NCI-H82 treated with DMSO at 0.1 percent for 48 hours (cell line): Measurements from ENCODE around the gene RREB1.

ENCODE experiments used
- DNase-seq: peaks from one replicate; lab custom pipeline; 2025; ENCODE audit not compliant: unreplicated experiment; lab: John Stamatoyannopoulos, UW

RREB1 gene

DNA sequence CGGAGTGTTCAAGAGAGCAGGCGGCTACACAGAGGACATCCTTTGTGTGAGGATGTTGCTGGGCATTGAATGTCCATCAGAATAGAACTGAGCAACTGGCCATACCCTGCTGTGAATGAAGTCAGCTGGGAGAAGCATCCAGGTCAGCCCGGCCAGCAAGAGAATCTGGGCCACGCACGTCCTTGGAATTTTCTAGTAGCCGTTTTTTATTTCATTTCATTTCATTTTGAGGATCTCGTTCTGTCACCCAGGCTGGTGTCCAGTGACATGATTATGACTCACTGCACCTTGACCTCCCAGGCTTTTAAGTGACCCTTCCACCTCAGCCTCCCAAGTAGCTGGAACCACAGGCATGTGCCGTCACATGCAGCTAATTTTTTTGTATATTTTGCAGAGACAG lies 107.4 kb downstream of the RREB1 start:
- no peak for DNase-seq

GRCh38 chr6:7215798-7216231 lies 108.1 kb downstream of the RREB1 start:
- no peak for DNase-seq

- no peak for DNase-seq
Observed at GRCh38 chr6:7216941-7217621, 109.3 kb downstream of the RREB1 start.

DNA sequence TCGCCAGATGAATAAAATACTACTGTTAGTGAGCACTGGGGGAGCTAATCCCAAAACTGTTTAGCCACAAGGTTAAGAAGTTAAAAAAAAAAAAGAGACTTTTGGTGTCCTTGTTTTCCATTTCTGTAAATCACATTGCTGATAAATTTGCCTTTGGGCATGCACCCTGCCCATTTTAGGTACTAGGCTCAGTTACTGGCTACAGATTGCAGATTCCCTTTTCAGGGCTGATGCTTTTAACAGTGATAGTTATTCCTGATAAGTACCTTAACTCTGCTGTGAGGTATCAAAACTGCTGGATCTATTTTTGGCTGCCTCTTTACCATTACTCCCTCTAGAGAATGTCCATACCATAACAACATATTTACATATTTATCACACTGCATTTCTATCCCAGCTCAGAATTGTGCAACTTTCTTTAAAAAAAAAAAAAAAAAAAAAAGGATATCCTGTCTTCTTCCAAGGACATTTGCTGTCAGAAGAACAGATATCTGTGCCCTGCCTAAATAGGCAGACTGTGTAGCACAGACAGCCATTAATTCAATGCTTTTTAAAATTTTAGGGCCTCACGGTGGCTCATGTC lies 110.7 kb downstream of the RREB1 start:
- no peak for DNase-seq

DNA sequence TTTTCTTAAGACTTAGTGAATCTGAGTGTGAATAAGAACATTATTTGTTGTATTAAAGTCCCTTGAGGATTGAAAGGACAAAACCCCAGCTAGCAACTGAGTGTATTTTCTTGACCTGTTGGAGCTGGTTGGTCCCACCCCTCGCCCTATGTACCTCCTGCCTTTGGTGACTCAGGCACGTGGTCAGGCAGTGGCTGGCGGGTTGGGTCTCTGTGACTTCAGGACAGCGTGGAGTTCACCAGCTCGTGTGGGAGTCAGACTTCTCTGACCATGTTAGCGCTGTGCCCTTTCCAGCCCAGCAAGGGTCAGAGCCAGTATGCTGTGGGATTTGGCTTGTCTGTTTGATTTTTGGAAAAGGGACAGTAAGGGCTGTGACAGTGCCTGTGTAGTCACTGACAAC lies 111.5 kb downstream of the RREB1 start:
- no peak for DNase-seq

GRCh38 chr6:7222197-7222596 lies 114.4 kb downstream of the RREB1 start:
- no peak for DNase-seq

DNA sequence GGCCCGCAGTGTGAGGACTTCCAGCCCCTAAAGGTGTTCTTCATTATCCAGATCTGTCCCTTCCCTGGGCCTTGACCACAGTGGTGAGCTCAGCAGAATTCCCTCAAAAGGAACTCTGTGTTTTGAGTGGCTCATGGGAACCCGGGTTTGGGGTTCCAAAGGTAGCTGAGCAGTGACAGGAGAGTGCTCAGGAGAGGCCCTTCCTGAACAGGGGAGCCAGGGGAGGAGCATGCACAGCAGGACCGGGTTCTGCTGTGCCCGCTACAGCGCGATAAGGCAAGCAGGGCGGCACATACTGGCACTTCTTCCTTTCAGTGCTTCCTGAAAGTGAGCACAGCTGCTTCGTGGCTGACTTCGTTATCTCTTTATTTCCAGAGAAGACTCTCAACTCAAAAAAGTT lies 117.0 kb downstream of the RREB1 start:
- DNase-seq: no peak

DNA sequence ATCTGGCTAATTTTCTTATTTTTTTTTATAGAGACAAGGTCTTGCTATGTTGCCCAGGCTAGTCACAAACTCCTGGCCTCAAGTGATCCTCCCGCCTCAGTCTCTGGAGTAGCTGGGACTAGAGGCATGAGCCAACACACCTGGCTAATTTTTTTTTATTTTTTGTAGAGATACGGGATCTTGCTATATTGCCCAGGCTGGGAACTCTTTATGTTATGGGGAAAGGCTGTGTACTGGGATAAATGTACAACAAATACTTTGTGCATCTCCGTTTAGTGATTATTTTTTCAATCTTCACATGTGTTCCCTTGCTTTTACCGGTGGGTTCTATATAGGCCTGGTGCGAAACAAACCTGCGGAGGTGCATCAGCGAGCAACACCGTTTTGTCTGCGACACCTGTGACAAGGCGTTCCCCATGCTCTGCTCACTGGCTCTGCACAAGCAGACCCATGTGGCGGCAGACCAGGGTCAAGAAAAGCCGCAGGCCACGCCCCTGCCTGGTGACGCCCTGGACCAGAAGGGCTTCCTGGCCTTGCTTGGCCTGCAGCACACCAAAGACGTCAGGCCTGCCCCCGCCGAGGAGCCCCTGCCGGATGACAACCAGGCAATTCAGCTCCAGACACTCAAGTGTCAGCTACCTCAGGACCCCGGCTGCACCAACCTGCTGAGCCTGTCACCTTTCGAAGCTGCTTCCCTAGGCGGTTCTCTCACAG lies 121.1 kb downstream of the RREB1 start:
- no peak for DNase-seq

DNA sequence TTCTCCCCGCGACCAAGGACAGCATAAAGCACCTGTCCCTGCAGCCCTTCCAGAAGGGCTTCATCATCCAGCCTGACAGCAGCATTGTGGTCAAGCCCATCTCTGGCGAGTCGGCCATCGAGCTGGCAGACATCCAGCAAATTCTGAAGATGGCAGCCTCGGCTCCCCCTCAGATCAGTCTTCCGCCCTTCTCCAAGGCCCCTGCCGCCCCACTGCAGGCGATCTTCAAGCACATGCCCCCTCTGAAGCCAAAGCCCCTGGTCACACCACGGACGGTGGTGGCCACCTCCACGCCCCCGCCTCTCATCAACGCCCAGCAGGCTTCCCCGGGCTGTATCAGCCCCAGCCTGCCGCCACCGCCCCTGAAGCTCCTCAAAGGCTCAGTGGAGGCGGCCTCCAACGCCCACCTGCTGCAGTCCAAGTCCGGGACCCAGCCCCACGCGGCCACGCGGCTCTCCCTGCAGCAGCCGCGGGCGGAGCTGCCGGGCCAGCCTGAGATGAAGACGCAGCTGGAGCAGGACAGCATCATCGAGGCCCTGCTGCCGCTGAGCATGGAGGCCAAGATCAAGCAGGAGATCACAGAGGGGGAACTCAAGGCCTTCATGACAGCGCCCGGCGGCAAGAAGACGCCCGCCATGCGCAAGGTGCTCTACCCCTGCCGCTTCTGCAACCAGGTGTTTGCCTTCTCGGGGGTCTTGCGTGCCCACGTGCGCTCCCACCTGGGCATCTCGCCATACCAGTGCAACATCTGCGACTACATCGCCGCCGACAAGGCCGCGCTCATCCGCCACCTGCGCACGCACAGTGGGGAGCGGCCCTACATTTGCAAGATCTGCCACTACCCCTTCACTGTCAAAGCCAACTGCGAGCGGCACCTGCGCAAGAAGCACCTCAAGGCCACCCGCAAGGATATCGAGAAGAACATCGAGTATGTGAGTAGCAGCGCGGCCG lies 121.9 kb downstream of the RREB1 start:
- no peak for DNase-seq

DNA sequence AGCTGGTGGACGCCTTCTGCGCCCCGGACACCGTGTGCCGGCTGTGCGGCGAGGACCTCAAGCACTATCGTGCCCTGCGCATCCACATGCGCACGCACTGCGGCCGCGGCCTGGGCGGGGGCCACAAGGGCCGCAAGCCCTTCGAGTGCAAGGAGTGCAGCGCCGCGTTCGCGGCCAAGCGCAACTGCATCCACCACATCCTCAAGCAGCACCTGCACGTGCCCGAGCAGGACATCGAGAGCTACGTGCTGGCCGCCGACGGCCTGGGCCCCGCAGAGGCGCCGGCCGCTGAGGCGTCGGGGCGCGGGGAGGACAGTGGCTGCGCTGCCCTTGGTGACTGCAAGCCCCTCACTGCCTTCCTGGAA lies 122.5 kb downstream of the RREB1 start:
- no peak for DNase-seq

DNA sequence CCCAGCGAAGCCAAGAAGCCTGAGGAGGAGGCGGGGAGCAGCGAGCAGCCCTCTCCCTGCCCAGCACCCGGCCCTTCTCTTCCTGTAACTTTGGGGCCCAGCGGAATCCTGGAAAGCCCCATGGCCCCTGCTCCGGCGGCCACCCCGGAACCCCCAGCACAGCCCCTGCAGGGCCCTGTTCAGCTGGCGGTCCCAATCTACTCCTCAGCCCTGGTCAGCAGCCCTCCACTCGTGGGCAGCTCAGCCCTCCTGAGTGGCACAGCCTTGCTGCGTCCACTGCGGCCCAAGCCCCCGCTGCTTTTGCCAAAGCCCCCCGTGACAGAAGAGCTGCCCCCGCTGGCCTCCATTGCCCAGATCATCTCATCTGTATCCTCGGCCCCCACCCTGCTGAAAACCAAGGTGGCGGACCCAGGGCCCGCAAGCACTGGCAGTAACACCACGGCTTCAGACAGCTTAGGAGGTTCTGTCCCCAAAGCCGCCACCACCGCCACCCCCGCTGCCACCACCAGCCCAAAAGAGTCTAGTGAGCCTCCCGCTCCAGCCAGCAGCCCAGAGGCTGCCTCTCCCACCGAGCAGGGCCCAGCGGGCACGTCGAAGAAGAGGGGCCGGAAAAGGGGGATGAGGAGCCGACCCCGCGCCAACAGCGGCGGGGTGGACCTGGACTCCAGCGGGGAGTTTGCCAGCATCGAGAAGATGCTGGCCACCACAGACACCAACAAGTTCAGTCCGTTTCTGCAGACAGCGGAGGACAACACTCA lies 123.4 kb downstream of the RREB1 start:
- DNase-seq: no peak

GRCh38 chr6:7232351-7232750 lies 124.6 kb downstream of the RREB1 start:
- no peak for DNase-seq

GRCh38 chr6:7234547-7234946 lies 126.8 kb downstream of the RREB1 start:
- DNase-seq: no peak

DNA sequence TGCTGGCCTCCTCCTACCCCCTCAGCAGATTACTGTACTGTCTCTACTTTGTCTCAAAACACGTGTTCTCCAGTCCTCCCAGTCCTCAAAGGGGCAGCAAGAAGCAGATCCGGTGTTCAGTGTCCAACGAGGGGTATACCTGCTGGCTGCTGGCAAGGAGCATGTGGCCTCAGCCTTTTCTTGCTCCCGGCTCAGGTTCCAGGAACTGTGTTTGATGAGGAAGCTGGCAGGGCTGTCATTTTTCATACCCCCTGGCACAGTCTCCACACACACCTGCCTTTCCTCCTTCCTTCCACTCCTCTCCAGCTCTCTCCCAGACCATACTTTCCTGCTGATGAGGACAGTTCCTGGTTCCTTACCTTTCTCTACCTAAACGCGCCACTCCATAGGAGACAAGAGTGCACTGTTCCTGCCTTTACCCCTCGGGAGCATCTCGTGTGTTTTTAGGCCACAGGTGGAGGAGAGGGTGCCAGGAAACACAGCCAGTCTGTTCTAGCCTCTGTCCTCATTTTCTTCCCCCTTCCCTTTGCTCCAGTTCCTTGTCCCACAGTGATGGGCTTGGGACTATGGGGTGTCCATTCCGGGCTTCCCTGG lies 128.0 kb downstream of the RREB1 start:
- no peak for DNase-seq

DNA sequence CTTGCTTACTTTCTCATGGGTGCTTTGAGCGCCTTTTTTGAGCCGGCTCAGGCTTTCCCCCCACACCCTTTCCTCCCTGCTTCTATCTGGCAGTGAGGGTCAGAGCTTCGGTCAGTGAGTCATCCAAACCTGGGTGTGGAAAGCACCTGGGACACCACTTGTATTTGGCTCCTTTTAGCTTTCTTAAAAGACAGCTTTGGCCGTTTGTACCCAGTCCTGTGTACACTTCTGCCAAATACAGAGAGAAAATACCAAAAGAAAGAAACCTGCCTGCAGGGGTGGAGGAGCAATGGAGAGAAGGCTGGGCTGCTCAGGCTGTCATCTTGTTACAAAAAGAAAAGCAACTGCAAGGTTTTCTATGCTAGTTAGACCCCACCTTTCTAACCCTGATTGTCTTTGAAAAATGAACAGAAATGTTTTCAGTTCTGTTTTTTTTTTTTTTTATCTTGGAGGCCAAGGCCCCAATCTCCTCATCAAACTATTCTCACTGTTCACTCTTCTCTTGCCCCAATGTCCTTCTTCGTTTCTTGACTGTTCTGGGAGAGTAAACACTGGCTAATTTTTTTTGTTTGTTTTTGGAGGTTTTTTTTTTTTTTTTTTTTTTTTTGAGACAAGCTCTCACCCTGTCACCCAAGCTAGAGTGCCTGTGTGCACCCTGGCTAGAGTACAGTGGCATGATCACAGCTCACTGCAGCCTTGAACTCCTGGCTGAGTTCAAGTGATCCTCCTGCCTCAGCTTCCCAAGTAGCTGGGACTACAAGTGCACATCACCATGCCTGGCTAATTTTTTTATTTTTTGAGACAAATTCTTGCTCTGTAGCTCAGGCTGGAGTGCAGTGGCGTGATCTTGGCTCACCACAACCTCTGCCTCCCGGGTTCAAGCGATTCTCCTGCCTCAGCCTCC lies 128.8 kb downstream of the RREB1 start:
- no peak for DNase-seq

DNA sequence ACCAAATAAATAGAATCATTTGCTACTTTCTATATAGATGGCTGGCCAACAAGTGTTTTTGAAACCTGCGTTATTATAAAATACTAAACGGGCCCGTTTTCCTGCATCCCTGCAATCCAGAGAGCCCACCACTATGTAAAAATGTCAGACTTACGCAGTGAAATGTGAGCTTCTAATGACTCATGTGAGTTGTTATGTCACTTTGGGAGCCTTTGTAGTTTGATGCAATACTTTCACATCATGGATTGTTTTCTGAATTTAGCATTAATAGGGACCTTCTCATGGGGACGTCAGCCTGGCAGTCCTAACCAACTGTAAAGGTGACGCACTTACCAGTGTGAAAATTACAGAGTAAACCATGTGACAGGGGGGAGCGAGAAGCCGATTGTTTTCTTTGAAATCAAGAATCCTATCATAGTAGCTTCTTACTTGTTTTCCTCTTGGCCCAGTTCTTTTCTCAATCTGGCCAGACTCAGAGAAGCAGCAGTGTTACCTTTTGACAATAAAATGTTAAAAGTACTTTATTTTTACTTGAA lies 130.0 kb downstream of the RREB1 start:
- no peak for DNase-seq

DNA sequence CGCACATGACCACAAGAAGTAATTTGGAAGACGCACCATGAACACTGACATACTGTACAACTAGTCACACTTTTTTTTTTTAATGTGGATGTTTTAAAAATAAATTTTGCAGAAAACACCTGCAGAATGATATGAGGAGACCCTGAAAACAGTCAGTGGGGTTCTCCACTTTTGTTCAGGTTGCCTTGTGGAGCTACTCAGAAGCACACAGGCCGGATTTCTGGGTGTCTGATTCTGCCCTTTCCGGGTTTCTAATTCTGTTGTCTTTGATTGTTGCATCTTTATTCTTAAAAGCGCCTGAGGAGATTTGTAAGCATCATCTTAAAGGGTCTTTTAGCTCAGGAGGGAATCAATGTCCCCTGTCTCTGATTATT lies 130.8 kb downstream of the RREB1 start:
- DNase-seq: no peak

DNA sequence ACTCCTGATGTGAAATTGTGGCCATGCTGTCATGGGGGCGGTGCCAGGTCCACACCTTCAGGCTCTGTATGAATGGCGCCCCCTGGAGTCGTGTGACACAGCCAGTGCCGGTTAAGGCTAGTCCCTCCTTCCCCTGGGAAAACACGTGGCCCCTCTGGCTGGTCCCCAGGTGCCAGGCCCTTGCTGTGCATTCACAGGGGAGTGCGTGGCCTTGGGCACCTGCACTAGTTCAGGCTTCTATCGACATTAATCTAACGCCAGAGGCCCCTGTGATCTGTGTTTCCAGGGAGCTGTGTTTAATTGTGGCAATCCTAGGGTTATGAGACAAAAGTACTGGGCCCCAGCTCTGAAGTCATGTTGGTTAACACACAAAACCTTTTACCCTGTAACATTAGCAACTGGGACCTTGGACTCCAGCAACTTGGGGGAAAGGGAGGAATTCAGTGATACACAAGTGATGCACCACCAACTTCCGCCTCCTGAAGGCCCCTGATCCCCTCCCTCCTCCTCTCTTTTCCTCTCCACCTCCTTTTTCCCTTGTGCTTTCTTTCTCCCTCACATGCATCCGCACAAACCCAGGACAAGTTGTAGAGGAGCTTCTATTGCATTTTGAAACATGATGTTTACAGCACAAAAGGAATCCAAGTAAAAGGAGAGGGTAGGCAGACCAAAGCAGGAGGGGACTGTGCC lies 131.3 kb downstream of the RREB1 start:
- peak; percentile 92 for DNase-seq

- no peak for DNase-seq
Observed at GRCh38 chr6:7239590-7239948, 131.8 kb downstream of the RREB1 start.
